Endothelial cell of umbilical vein (primary cell): ENCODE data around the gene ZC3H12C. TPM values are rescaled to one million over a fixed set of nuclear protein-coding genes. Genes with fewer than 3 reads are reported as not detected.

ENCODE experiments used
- BruUV-seq: library from RNA; stranded (reverse); fragments of 400-500 nt; replicated peaks from 2 replicates; lab custom pipeline; 2021; lab: Mats Ljungman, UMichigan
- CTCF ChIA-PET: fragments of 300-600, 350-600 bp; sonication (Branson Sonifier 250); formaldehyde crosslinking; loops from one replicate; lab custom pipeline; 2021; ENCODE audit warnings: antibody characterized with exemption, inconsistent platforms; lab: Charles Lee
- POLR2A ChIA-PET: fragments of 300-600, 350-600 bp; sonication (Branson Sonifier 250); formaldehyde crosslinking; loops from one replicate; lab custom pipeline; 2021; ENCODE audit warnings: antibody characterized with exemption, inconsistent platforms; lab: Charles Lee
- DNase-seq: peaks from one replicate; pipeline ENCODE4 v3.0.0-alpha.2; 2011; ENCODE audit warnings: low read depth, low spot score
- FAIRE-seq: peaks from 2 replicates; lab custom pipeline; 2011; peaks lifted over from hg19 to GRCh38; lab: Jason Lieb, UNC
- H2AFZ ChIP-seq: 2 replicates; pipeline ENCODE4 v1.6.0; 2012; ENCODE audit warnings: low read depth, low read length, control low read depth, inconsistent platforms
- H3K27ac ChIP-seq: 2 replicates; pipeline ENCODE4 v1.5.1; 2011; ENCODE audit warnings: low read depth, mild to moderate bottlenecking, control low read depth, low read length, moderate library complexity; ENCODE audit not compliant: insufficient read depth
- H3K27me3 ChIP-seq, 2 experiments: 2 replicates each; pipeline versions ENCODE4 v1.6.0 to v1.6.1; 2011; ENCODE audit warnings: low read length in 2 of 2, mixed read lengths in 1 of 2; ENCODE audit not compliant: control insufficient read depth in 2 of 2, insufficient read depth in 2 of 2
- H3K36me3 ChIP-seq, 2 experiments: 2 replicates in 1 of 2; 3 replicates in 1 of 2; pipeline ENCODE4 v1.5.1; 2011; ENCODE audit warnings: low read length in 2 of 2, mild to moderate bottlenecking in 1 of 2, moderate library complexity in 1 of 2; ENCODE audit not compliant: control insufficient read depth in 2 of 2, insufficient read depth in 2 of 2; ENCODE audit errors: extremely low read depth in 1 of 2
- H3K4me1 ChIP-seq: 3 replicates; pipeline ENCODE4 v1.5.1; 2011; ENCODE audit warnings: mild to moderate bottlenecking, low read length; ENCODE audit not compliant: control insufficient read depth, insufficient read depth; ENCODE audit errors: extremely low read depth
- H3K4me2 ChIP-seq: 2 replicates; pipeline ENCODE4 v1.6.1; 2011; ENCODE audit warnings: low read length, control low read depth, mixed read lengths; ENCODE audit not compliant: insufficient read depth
- H3K4me3 ChIP-seq, 3 experiments: fragments of 200-600 bp in 1 of 3; sonication (generic), shearing (Covaris generic) in 1 of 3; replicated peaks in 1 of 3; 2 replicates each; pipeline ENCODE4 v1.5.1; 2011 to 2016; ENCODE audit warnings: control low read depth in 3 of 3, low read length in 3 of 3, mild to moderate bottlenecking in 2 of 3, inconsistent platforms in 1 of 3, low read depth in 1 of 3, moderate library complexity in 1 of 3; ENCODE audit not compliant: insufficient read depth in 1 of 3
- H3K79me2 ChIP-seq: 2 replicates; pipeline ENCODE4 v1.6.0; 2012; ENCODE audit warnings: low read length, inconsistent platforms; ENCODE audit not compliant: control insufficient read depth, insufficient read depth
- H3K9ac ChIP-seq: replicated peaks from 2 replicates; pipeline ENCODE3; 2011; ENCODE audit warnings: low read length, control low read depth; ENCODE audit not compliant: insufficient read depth; ENCODE audit errors: extremely low read depth
- H3K9me1 ChIP-seq: replicated peaks from 3 replicates; pipeline ENCODE4 v1.6.0; 2011; ENCODE audit warnings: mild to moderate bottlenecking, low read length; ENCODE audit not compliant: control insufficient read depth, insufficient read depth; ENCODE audit errors: extremely low read depth
- H3K9me3 ChIP-seq: replicated peaks from 2 replicates; pipeline ENCODE4 v1.5.1; 2012; ENCODE audit warnings: low read length, inconsistent platforms; ENCODE audit not compliant: control insufficient read depth, insufficient read depth
- H4K20me1 ChIP-seq: replicated peaks from 2 replicates; pipeline ENCODE3; 2011; ENCODE audit warnings: mild to moderate bottlenecking, low read length; ENCODE audit not compliant: control insufficient read depth, insufficient read depth; ENCODE audit errors: extremely low read depth
- CTCF ChIP-seq, 2 donors: IDR thresholded peaks; 1 replicate in 1 of 2; 2 replicates in 1 of 2; pipeline ENCODE4 v1.5.1; 2011; ENCODE audit warnings: low read length in 2 of 2, mild to moderate bottlenecking in 2 of 2, moderate library complexity in 2 of 2, control low read depth in 1 of 2, inconsistent platforms in 1 of 2, low read depth in 1 of 2; ENCODE audit not compliant: insufficient read depth in 1 of 2; ENCODE audit errors: extremely low read depth in 1 of 2
- EZH2 ChIP-seq: IDR thresholded peaks from 2 replicates; pipeline ENCODE4 v1.6.1; 2012; ENCODE audit warnings: borderline replicate concordance, low read depth, mild to moderate bottlenecking, moderate library complexity, low read length, inconsistent platforms; ENCODE audit not compliant: severe bottlenecking
- FOS ChIP-seq: IDR thresholded peaks from 2 replicates; pipeline ENCODE4 v1.6.1; 2011; ENCODE audit warnings: mild to moderate bottlenecking, low read length, moderate library complexity, borderline replicate concordance; ENCODE audit not compliant: insufficient read depth
- GATA2 ChIP-seq: IDR thresholded peaks from 2 replicates; pipeline ENCODE4 v1.7.0; 2011; ENCODE audit warnings: low read depth, mild to moderate bottlenecking, moderate library complexity, mixed read lengths, low read length; ENCODE audit not compliant: insufficient read length, insufficient read depth
- JUN ChIP-seq: IDR thresholded peaks from 2 replicates; pipeline ENCODE4 v1.6.1; 2011; ENCODE audit warnings: borderline replicate concordance, low read depth; ENCODE audit not compliant: insufficient read length, insufficient read depth
- MAX ChIP-seq: IDR thresholded peaks from 2 replicates; pipeline ENCODE4 v1.6.1; 2011; ENCODE audit not compliant: insufficient read depth, insufficient read length
- MYC ChIP-seq: IDR thresholded peaks from one replicate; pipeline ENCODE4 v1.6.1; 2011; ENCODE audit warnings: mild to moderate bottlenecking, low read depth, low read length
- POLR2A ChIP-seq: IDR thresholded peaks from 2 replicates; pipeline ENCODE4 v1.6.1; 2012; ENCODE audit warnings: low read depth, mild to moderate bottlenecking, control low read depth, low read length
- POLR2AphosphoS5 ChIP-seq: IDR thresholded peaks from 2 replicates; pipeline ENCODE4 v1.6.1; 2012; ENCODE audit warnings: low read depth, mild to moderate bottlenecking, control low read depth, low read length, moderate library complexity; ENCODE audit not compliant: insufficient read depth
- dilution Hi-C: fragments of 300-500 bp; cut with MboI; formaldehyde crosslinking; loops from one replicate; pipeline ENCODE4 v1.15.0; 2019; ENCODE audit warnings: low sequenced_read_pairs; ENCODE audit not compliant: extremely low pct_ligation_motif_present
- intact Hi-C: fragments of 100-400 bp; cut with micrococcal nuclease; formaldehyde crosslinking; loops from one replicate; pipeline ENCODE4 v1.10.0; 2022
- polyA plus RNA-seq, 4 experiments: library from polyadenylated mRNA; depleted of rRNA in 3 of 4; stranded (reverse) in 3 of 4; unstranded in 1 of 4; fragments of >200 nt; gene quantifications; 2 replicates each; pipeline versions ENCODE4 v1.2.1 to v1.2.3, GENCODE V29; 2011 to 2012; ENCODE audit warnings: missing spikeins in 1 of 4
- total RNA-seq: library from RNA; stranded (reverse); gene quantifications from 2 replicates; pipeline ENCODE4 v1.2.3, GENCODE V29; 2021

The ZC3H12C gene
- total and polyA plus RNA-seq, 2 donors (not counting 3 experiments of a cell fraction or from before 2014, with no cell fraction given) = 5.5 to 14.7 TPM

- Histone ChIP-seq H2AFZ (peak overlapping the region; percentile 7), H3K9me3 (no peaks in the 10 kb centered on the region), H3K4me3 (peak overlapping the region; percentile 58 to 92 (median 88)), H3K79me2 (peaks cover 47% of the 10 kb centered on the region), H4K20me1 (peaks cover 10% of the 10 kb centered on the region), H3K27me3 (peaks cover 0 to 2% of the 10 kb centered on the region in 2 experiments), H3K27ac (peak overlapping the region; percentile 81), H3K4me2 (peak overlapping the region; percentile 93), H3K36me3 (no peaks in the 10 kb centered on the region), H3K4me1 (peaks cover 23% of the 10 kb centered on the region), H3K9me1 (no peaks in the 10 kb centered on the region), H3K9ac (peak overlapping the region; percentile 89)
- FAIRE-seq (peak; percentile 54), DNase-seq (peak; percentile 67)
- dilution Hi-C loops = no loop called here
- intact Hi-C loops = loop anchor here (1.0 to 10.0 kb wide), 5 partner anchors 28 to 339 kb away; no protein-coding TSS in a partner anchor
- TF ChIP-seq MYC (no peak), EZH2 (no peak), MAX (no peak), JUN (no peak), CTCF (IDR thresholded peaks at IDR 0.05; ENCODE audit: extremely low read depth in 1 of 2, insufficient read depth in 1 of 2, low read depth in 1 of 2, low read length in 2 of 2) (peak in 1 of 2 donors; percentile 1), POLR2A (peak; percentile 25), FOS (no peak), GATA2 (no peak), POLR2AphosphoS5 (no peak)
- ChIA-PET CTCF (interaction anchor here (1.0 to 4.3 kb wide), 16 partner anchors 16 to 274 kb away, joined by 3 to 29 read pairs (median 6); no protein-coding TSS in a partner anchor), POLR2A (interaction anchor here (1.4 kb wide), 2 partner anchors 24 to 122 kb away, joined by 3 to 6 read pairs; no protein-coding TSS in a partner anchor)
- BruUV-seq = TSS peak; percentile 44
These were observed 460 bp downstream of the ZC3H12C start for GRCh38 chr11:110093407-110094297.
